GM04503 (cell line): ENCODE results near the gene RNASEH2A.
"Not testable (repeated sequence)": the region's sequence is repeated elsewhere in the genome, so short reads cannot be mapped to it uniquely, and the experiment has no call there.

Source experiments
- DNase-seq: peaks from one replicate; pipeline ENCODE4 v3.0.0-alpha.2; 2012; ENCODE audit warnings: low read depth

The RNASEH2A gene

DNA sequence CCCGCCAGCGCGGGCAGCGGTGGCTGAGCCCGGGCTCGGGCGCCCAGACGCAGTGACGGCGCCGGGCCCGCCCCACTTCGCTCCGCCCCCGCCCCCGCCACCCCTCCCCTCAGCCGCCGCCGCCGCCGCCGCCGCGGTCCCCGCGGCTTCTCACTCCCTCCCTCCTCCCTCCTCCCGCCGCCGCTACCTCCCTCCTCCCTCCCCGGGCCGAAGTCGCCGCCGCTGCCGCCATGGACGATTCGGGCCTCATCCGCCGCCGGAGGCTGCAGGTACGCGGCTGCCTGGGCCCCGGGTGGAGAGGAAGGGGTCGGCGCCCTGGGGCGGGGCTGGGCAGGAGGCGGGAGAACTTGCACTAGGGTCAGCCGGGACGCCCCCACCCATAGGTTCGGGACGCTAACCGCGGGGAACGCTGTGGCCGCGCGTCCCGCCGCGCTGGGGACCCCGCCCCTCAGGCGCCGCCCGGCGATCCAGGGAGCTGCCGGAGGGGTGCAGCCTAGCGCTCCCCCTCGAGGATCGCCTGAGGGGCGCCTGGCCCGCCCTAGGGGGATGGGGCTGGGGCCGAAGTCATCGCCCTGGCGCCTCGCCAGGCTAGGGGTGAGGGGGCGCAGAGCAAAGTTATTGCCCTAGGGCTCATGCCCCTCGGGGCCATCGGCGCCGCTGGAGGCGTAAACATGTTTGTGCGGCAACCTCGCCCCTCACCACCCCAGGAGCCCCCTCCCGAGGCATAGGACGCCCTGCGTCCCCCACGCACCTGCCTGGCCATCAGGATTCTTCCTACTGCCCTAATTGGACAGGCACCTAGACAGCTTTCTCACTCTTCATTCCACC lies 27.6 kb downstream of the RNASEH2A start:
- DNase-seq = no peak

DNA sequence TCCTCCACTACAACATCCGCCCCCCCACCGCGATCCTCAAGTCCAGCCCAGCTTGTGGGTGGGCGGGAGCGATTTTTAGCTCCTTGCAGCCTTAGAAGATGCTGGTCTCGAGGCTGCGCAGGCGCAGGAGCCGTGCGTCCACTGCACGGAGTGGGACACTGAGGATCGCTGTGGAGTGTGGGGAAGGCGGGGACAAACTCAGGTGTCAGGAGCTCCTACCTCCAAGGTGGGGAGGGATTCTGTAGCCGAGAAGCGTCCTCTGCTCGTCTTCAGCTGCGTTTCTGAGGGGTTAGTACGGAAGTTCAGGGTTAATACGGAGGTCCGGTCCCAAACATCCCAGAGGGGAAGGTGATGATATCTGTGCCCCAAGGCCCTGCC lies 28.2 kb downstream of the RNASEH2A start, which contains the start of gene RTBDN:
Gene RTBDN (minus strand): TSS at position 14 of the 378 bp plus-strand sequence. CDS start 4,600 bp downstream, outside the sequence.
- DNase-seq = no peak

DNA sequence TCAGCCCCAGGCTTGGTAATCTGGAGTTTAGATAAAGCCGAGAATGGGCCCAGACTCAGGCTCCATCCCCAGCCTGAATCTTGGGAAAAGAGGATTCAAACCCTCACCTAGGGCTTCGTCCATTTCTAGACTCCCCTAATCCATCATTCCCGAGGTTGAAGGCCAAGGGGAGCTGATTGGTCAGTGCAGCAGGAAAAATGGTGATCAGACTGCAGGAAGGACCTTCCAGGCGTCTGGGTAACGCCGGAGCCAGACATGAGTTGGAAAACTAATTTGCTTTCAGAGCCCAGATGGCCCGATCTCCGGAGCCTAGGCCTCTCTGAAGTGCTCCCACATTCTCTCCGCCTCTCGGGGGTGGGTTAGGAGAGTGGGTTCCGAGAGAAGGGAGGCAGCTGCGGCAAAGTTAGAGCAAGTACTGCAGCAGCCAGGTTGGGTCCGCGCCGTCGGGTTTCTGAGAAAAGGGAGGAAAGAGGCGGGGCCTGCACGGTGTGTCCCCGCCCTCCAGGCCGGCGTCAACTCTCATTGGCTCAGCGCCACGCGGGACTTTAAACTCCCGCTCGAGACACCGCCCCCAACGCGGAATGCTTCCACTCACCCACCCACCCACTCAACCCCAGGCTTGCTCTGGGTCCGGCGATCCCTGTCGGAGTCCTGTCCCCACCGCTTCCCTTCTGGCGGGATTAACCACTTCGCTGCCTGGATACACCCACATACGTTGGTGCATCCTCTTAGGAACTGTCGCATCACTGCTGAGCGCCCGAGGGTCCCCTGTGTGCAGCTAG lies 28.8 kb downstream of the RNASEH2A start:
- no peak for DNase-seq

DNA sequence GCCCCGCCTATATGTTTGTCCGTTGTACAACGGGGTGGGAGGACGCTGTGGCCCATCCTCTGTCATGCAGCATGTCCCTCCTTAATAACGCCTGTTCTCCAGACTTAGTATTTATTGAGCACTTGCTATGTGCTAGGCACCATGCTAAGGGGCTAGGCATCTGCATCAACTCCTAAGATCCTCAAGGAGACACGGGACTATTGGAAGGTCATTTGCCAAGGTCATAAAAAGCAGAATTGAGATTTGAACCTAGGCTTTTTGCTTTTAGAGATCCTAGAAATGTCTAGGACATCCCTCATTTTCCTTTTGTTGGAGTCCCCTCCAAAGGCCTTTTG lies 30.1 kb downstream of the RNASEH2A start:
- DNase-seq = no peak

DNA sequence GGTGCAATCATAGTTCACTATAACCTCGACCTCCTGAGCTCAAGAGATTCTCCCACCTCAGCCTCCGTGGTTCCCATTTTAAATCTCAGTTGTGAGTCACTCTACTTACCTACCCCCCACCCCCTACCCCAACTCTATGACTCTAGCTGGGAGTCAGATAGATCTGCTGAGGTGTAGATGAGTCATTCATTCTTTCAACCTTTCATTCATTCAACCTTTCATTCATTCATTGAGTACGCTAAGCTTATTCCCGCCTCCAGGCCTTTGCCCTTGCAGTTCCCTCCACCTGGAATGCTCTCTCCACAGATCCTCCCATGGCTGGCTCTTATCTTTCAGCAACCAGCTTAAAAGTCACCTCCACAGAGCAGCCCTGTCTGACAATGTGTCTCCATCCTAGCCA lies 30.8 kb downstream of the RNASEH2A start:
- no peak for DNase-seq

DNA sequence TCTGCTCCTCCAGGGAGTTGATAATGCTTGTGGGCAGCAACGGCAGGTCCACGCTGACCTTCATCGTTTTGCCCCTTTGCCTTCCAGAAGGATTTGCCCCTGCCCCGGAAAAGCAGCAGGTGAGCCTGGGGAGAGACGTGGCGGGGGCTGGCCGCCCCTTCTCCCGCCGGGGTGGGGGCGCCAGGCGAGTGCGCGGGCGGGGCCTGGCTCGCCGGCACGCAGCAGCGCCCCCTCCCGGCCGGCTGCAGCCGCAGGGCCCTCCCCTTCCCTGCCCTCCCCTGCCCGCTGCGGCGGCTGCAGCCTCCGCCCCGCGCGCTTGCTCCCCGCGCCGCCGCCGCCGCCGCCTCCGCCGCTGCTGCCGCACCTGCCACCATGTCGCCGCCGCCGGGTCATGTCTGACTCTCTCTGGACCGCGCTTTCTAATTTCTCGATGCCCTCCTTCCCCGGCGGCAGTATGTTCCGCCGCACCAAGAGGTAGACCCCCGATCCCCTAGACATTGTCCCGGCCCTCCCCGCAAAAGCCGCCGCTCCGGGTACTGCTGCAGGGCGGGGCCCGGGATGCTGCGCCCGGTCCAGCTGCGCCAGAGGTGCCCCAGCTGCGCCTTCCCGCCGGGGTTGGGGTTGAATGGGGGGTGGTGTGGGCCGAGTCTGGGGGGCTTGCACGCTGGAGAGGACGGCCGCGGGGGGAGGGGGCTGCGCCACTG lies 31.9 kb downstream of the RNASEH2A start, which contains the start of gene MAST1:
Gene MAST1 (plus strand): TSS at position 334 of the 704 bp plus-strand sequence. CDS start 58 bp downstream, at position 392.
- DNase-seq = no peak

DNA sequence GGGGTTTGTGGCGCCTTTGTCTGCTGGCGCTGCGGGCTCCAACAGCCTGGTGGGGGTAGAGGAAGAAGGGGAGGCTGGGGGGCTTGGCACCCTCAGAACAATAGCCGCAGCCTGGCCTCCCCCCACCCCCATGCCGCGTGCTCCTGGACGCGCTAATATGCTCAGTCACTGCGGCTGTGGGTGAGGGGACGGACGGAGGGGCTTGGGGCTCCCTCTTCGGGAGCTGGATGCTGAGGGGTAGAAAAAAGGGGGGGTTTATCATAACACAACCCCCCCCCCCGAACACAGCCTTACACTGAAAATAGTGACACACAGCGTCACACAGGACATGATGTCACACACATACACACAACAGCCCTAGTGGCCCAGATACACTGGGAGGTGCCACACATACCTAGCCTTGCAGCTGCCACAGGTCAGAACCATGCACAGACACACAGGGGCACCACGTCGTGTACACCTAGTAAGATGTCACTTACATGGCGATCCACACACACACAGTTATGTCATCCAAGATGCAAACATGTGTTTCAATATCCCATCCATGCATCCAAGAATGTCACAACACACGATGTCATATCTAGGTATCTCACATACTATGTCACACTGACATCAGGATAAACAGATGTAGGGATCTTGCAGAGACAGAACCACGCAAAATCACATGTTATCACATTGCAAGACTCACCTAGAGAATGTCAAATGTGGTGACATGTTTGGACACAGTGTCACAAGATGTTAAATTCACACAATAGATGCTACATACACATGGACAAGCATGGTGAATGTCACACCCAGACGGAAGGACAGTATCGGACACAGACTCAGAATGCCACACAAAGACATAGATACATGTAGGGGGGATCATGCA lies 32.7 kb downstream of the RNASEH2A start:
- DNase-seq = no peak

DNA sequence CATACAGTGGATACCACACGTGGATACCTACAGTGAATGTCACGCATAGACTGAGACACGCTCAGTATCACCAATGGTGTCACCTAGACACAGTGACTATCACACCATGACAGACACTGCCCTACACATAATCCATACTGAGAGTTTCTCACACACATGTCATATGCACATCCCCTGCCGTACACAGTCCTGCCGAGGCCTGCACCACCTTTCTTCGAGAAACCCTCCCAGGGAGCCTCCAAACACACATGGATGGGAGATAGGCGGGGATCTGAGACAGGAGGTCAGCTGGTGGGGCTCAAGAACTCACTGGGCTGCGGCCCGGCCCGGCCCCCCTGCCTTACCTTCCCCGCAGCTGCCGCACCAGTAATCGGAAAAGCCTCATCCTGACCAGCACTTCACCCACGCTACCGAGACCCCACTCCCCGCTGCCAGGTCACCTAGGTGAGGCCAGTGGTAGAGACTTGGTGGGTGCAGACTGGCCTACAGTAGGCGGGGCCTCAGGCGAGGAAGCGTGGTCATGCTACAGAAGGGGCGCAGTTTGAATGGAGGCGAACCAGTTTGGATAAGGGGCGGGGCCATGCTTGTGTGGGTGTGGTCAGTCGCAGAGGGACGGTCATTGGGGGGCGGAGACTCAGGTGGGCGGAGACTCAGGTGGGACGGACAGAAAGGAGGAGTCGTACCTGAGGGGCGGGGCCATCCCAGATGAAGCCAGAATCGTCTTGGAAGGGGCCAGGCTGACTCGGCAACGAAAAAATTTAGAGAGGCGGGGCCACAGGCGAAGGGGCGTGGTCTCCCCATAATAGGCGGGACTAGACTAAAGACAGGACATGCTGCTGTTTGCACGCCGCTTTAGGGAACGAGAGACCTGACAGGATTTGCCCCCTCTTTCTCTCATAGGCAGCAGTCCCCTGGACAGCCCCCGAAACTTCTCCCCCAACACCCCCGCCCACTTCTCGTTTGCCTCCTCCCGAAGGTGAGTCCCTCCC lies 34.0 kb downstream of the RNASEH2A start:
- no peak for DNase-seq

DNA sequence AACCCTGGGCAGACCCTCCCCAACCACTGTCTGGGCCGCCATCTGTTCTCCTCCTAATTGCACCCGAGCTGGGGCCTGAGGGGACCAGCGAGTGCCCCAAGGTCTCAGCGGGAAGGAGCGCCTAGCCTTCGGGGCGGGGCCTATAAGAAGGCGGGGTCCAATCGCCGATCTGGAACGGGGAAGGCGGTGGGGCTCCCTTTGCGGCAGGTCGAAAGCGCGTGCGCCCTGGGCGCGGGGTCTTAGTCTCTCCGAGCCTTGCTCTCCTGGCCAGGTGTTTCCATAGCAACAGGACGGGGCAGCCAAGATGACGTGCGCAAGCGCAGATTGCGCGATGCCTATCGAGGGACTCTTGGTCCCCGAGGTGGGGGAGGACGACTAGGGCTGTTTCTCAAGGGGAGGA lies 34.7 kb downstream of the RNASEH2A start:
- DNase-seq = no peak

DNA sequence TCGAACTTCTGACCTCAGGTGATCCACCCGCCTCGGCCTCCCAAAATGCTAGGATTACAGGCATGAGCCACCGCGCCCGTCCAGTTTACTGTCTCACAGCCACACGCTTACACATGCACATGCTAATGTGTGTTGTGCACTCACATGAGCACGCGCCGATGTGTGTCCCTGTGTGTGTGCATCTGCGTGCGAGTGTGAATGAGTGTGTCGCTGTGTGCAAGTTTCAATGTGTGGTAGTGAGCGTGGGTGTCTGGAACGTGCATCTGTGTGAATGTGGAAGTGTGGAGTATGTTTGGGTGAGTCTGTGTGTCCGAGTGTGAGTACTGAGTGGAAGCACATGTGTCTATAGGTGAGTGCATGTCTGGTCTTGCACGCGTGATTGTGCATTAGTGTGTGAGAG lies 36.1 kb downstream of the RNASEH2A start:
- DNase-seq = no peak

DNA sequence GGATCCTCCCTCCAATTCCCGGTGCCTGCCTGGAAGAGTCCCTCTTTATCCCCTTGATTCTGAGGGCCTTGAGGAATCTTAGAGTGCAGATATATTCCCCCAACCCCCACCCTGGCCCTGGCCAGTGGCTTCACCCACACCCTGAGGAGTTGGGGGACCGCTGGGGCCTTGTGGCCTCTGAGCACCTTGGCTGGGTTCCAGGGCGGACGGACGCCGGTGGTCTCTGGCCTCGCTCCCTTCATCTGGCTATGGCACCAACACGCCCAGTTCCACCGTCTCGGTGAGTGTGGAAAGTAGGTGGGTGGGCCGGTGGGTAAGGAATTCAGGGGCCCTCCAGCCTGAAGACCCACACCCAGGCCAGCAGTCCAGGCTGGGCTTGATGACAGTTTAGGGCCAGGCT lies 36.9 kb downstream of the RNASEH2A start:
- no peak for DNase-seq

DNA sequence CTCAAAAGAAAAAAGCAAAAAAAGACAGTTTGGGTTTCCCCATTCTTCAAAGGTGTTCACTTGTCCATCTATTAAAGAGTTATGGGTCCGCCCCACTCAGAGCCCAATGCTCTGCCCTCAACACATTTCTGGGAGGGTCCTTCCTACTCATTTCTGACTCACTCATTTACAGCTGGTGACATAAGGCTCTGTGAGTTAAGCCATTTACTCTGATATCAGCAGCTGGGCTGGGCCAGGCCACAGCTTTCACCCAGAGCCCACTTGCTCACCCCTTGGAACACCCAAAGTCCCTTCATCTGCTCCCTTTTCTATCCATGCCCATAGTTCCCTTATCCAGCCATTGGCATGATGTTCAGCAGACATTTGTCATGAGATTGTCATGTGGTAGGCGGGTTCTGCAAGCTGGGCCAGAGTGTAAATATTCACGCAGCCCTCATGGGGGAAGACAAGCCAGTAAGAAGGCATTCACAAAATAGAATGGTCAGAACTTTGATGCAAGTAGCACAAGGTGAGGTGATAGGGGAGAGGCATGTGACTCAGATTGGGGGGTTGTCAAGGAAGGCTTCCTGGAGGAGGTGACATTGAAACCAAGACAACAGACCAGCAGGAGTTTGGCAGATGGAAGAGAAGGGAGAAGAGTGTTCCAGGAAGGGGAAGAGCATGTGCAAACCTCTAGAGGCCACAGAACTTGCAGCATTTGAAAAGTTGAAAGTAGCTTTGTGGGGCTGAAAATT lies 37.8 kb downstream of the RNASEH2A start:
- DNase-seq = no peak

DNA sequence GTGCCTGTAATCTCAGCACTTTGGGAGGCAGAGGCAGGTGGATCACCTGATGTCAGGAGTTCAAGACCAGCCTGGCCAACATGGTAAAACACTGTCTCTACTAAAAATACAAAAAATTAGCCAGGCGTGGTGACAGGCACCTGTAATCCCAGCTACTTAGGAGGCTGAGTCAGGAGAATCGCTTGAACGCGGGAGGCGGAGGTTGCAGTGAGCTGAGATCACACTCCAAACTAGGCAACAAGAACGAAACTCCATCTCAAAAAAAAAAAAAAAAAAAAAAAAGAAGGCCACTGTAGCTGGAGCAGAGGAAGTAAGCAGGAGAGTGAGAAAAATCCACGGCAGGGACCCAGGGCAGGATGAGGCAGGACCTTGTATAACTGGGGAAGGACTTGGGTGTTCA lies 40.2 kb downstream of the RNASEH2A start:
- not testable (repeated sequence) for DNase-seq

DNA sequence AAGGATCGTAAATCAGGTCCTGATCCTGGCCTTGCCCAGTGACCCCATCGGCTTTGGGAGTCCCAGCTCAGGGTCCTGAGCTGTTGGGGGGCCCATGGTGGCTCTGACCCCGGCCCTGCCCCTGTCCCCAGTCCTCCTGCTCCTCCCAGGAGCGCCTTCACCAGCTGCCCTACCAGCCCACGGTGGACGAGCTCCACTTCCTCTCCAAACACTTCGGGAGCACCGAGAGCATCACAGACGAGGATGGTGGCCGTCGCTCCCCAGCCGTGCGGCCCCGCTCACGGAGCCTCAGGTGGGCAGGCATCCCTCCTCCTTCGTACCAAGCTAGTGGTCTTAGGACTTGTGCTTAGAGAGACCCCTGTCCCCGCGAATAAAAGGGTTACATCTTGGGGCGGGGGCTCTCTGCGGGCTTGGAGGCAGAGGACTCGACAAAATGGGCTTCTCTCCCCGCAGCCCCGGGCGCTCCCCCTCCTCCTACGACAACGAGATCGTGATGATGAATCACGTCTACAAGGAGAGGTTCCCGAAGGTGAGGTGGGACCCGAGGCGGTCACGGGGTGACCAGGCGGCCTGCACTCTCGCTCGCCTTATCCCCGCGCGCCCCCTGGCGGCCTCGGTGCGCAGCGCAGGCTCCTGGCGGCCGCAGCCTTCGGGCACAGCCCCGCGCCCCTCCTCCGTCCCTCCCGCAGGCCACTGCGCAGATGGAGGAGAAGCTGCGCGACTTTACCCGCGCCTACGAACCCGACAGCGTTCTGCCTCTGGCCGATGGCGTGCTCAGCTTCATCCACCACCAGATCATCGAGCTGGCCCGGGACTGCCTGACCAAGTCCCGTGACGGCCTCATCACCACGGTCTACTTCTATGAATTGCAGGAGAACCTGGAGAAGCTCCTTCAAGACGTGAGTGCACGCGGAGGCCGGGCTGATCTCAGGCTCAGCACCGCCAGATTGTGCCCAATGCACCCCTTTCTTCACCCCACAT lies 41.1 kb downstream of the RNASEH2A start:
- DNase-seq = no peak

DNA sequence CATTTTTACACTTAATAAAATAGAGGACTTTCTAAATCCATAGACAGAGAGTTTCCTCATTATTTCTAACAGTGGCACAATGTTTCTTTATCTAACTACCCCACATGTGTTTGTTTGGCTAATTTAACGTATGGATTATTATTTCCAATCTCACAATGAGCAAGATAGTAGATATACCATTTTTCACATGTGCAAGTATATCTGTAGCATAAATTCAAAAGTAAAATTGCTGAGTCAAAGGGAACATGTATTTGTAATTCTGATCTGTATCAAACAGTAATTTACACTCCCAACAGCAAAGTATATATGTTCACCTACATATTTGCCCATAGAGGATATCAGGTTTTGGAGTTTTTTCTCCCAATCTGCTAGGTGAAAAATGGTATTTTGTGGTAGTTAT lies 50.3 kb downstream of the RNASEH2A start:
- DNase-seq = no peak

DNA sequence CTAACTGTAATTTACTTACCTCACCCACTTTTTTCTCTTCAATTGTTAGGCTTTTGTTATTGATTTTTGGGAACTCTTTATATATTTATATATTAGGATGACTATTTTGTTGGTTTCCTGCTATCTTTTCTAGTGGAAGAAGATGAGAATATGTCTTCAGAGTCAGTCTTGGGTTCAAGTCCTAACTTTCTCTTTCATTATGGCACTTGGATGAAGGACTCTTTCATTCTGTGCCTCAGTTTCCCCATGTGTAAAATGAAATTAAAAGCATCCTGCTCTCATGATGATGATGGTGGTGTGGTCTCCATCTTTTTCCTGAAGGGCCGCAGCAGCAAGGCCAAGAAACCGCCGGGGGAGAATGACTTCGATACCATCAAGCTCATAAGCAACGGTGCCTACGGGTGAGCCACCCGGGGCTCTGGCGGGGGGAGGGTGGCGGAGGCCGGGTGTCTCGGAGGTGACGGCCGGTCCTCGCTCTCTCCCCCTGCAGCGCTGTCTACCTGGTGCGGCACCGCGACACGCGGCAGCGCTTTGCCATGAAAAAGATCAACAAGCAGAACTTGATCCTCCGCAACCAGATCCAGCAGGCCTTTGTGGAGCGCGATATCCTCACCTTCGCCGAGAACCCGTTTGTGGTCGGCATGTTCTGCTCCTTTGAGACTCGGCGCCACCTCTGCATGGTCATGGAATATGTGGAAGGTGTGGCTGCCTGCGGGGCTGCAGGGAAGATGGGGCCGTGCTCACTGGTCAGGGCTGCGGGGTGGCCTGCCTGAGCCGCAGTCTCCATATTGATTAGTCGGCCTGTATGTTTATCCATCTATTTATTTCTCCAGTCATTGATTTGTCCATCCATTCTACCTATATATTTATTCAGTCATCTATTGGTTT lies 51.9 kb downstream of the RNASEH2A start:
- no peak for DNase-seq

DNA sequence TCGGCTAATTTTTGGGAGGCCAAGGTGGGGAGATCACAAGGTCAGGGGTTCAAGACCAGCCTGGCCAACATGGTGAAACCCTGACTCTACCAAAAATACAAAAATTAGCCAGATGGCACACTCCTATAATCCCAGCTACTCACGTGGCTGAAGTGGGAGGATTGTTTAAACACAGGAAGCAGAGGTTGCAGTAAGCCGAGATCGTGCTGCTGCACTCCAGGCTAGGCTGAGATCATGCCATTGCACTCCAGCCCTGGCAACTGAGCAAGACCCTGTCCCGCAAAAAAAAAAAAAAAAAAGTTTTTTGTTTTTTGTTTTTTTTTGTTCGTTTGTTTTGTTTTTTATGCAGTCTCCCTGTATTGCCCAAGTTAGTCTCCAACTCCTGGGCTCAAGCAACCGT lies 53.2 kb downstream of the RNASEH2A start:
- DNase-seq = no peak
